Lower leg skin (tissue), 4 donors: ENCODE results near the gene ILDR2. TPM values are rescaled to one million over a fixed set of nuclear protein-coding genes. Genes with fewer than 3 reads are reported as not detected.
"Not testable (repeated sequence)": the region's sequence is repeated elsewhere in the genome, so short reads cannot be mapped to it uniquely, and the experiment has no call there.

Experiments
- DNase-seq, 2 donors: peaks; one replicate each; pipeline ENCODE4 v3.0.0-alpha.2; 2019; ENCODE audit warnings: low spot score in 2 of 2
- H3K4me3 ChIP-seq: fragments of 200-600 bp; sonication (generic); 2 replicates; pipeline ENCODE4 v1.5.1; 2017; ENCODE audit warnings: mild to moderate bottlenecking, low read depth; ENCODE audit not compliant: poor library complexity, severe bottlenecking
- CTCF ChIP-seq, 3 donors: fragments of 450-650 bp; IDR thresholded peaks; one replicate each; pipeline ENCODE4 v1.5.1; 2016; ENCODE audit warnings: antibody characterized with exemption in 3 of 3, mild to moderate bottlenecking in 3 of 3, moderate library complexity in 2 of 3
- POLR2A ChIP-seq, 2 donors: fragments of 450-650 bp; IDR thresholded peaks; one replicate each; pipeline ENCODE4 v1.6.1; 2016 to 2017; ENCODE audit warnings: antibody characterized with exemption in 2 of 2, mild to moderate bottlenecking in 1 of 2, moderate library complexity in 1 of 2
- WGBS, 2 donors: methylation state at CpG; one replicate each; pipeline ENCODE4 v1.1.5; 2018; 5-methylcytosine and 5-hydroxymethylcytosine counted together
- intact Hi-C: fragments of 100-400 bp; cut with DNase I; formaldehyde crosslinking; loops from one replicate; pipeline ENCODE4 v1.15.0; 2023; ENCODE audit warnings: low total_unique reads
- total RNA-seq, 4 donors: library from RNA; depleted of rRNA; stranded (reverse); fragments of >200 nt; gene quantifications; one replicate each; pipeline ENCODE4 v1.1.0, GENCODE V29; 2016

The ILDR2 gene
- total RNA-seq, 4 donors from 2014 or later = 0.29 to 0.46 (median 0.42) TPM; not detected in 1

GRCh38 chr1:166884040-166884642 lies 91.2 kb downstream of the ILDR2 start:
- WGBS, 2 donors = 14 to 22% methylated on average over 17 to 42 of the region's 44 CpGs
- DNase-seq = no peak
- TF ChIP-seq CTCF (IDR thresholded peaks at IDR 0.05) (no peak), POLR2A (IDR thresholded peaks at IDR 0.05) (no peak)
- no peak overlapping the region for H3K4me3 ChIP-seq
- intact Hi-C loops = no loop called here

- intact Hi-C loops = no loop called here
- WGBS, 2 donors = 31 to 33% methylated on average over 2 of the region's 2 CpGs
- no peak for DNase-seq
- no peak overlapping the region for H3K4me3 ChIP-seq
- TF ChIP-seq POLR2A (IDR thresholded peaks at IDR 0.05) = no peak
- no peak for TF ChIP-seq CTCF (IDR thresholded peaks at IDR 0.05)
Observed at GRCh38 chr1:166882893-166883292, 92.4 kb downstream of the ILDR2 start.

GRCh38 chr1:166878173-166878917 lies 97.0 kb downstream of the ILDR2 start:
- H3K4me3 ChIP-seq, intact Hi-C loops, DNase-seq: not testable (repeated sequence)
- WGBS, 2 donors = 95 to 96% methylated on average over 21 of the region's 21 CpGs

- no peak overlapping the region for H3K4me3 ChIP-seq
- TF ChIP-seq CTCF (IDR thresholded peaks at IDR 0.05) = no peak
- no peak for TF ChIP-seq POLR2A (IDR thresholded peaks at IDR 0.05)
- DNase-seq = no peak
- 1% methylated on average over 7 of the region's 7 CpGs for WGBS, 2 donors
- intact Hi-C loops = no loop called here
Observed at GRCh38 chr1:166876540-166876838, 98.9 kb downstream of the ILDR2 start.

- peak; percentile 99 to 100 for DNase-seq
- TF ChIP-seq POLR2A (IDR thresholded peaks at IDR 0.05) (no peak), CTCF (IDR thresholded peaks at IDR 0.05) (no peak)
- H3K4me3 ChIP-seq = peak within 1 kb of the TSS; percentile 91
- WGBS, 2 donors = 0% methylated on average over 59 to 64 of the region's 84 CpGs
- intact Hi-C loops = no loop called here
Observed at GRCh38 chr1:166875734-166876539, 99.4 kb downstream of the ILDR2 start, which contains the start of gene TADA1. TADA1 (minus strand) TSS chr1:166876264; CDS start chr1:166876233, 31 bp downstream.

GRCh38 chr1:166875302-166875733 lies 100.0 kb downstream of the ILDR2 start:
- WGBS, 2 donors = 35 to 39% methylated on average over 8 of the region's 8 CpGs
- no peak for TF ChIP-seq CTCF (IDR thresholded peaks at IDR 0.05)
- no peak for TF ChIP-seq POLR2A (IDR thresholded peaks at IDR 0.05)
- DNase-seq = no peak
- peak overlapping the region; percentile 91 for H3K4me3 ChIP-seq
- intact Hi-C loops = no loop called here
